NCI-H2196 treated with DMSO at 0.1 percent for 48 hours (cell line): ENCODE measurements around the gene FBLN5.
"Not testable (repeated sequence)": the region's sequence is repeated elsewhere in the genome, so short reads cannot be mapped to it uniquely, and the experiment has no call there.

ENCODE experiments used
- DNase-seq: peaks from one replicate; lab custom pipeline; 2025; ENCODE audit not compliant: unreplicated experiment; lab: John Stamatoyannopoulos, UW

FBLN5 gene

DNA sequence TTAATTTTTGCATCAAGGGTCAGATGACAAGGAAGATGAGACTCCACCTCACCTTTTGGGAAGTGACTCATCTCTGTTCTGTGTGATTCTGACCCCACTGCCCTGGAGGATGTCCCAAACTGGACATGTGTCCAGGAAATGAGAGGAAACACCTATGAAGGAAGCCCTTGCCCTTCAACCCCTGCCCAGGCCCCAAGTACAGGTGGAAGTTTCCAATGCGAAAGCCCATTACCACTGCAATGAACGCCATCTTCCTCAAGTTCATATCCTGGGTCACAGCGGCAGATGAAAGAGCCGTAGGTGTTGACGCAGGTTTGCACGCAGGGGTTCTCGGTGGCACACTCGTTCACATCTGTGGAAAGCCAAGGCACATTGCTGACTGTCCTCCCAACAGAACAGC, 60.5 kb downstream of the FBLN5 start:
- no peak for DNase-seq

- no peak for DNase-seq
Observed at GRCh38 chr14:91885839-91886238, 61.7 kb downstream of the FBLN5 start.

- no peak for DNase-seq
Observed at GRCh38 chr14:91885113-91885712, 62.3 kb downstream of the FBLN5 start.

- DNase-seq, result no peak
Observed at GRCh38 chr14:91884664-91885063, 62.8 kb downstream of the FBLN5 start.

DNA sequence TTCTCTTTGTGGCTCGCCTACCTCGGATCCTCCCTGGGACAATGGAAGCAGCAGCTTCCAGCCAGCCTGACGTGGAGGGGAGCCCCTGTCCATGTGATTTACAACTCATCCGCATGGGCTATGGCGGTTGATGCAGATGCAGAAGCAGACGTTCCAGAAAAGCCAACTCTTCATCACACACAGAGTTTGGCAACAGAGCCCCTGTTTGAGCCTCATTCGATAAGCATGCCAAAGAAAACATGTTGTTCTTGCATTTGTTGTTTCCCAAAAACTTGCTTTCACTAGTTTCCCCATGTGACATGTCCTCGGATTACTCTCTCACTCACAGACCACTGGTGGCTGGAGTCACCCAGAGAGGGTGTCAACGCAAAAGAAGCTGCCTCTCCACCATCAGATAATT, 63.7 kb downstream of the FBLN5 start:
- no peak for DNase-seq

DNA sequence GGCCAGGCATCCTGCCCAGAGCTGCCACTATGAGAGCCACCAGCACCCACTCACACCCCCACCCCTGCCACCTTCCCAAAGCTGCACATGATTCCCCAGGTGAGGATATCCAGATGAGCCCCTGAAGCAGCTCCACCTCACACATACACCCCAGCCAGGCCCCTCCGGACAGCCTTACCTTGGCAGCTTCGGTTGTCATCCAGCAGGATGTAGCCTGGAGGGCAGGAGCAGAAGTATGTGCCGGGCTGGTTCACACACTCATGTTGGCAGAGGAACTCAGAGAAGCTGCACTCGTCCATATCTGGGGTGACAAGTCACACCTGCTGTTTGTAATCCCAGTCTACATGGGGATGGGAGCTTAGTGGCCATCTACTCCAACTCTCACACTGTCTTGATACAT, 64.7 kb downstream of the FBLN5 start:
- DNase-seq, result no peak

GRCh38 chr14:91882369-91882768, 65.1 kb downstream of the FBLN5 start:
- no peak for DNase-seq

DNA sequence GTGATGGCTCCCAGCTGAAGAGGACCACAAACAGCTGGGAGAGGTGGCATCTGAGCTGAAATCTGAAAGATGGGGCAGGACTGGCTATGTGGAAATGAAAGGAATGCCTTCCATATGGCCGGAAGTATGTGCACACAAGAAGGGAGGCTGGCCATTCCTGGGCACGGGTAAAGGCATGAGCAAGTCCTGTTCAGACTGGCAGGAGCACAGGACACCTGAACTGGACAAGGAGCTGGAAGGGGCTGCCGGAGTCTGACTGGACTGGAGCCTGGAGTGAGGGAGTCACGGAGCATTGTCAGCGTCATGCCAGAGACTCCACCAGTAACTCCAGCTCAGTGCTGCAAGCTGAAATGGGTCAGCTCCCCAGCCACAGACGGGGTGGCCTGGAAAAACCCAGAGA, 68.3 kb downstream of the FBLN5 start:
- no peak for DNase-seq

DNA sequence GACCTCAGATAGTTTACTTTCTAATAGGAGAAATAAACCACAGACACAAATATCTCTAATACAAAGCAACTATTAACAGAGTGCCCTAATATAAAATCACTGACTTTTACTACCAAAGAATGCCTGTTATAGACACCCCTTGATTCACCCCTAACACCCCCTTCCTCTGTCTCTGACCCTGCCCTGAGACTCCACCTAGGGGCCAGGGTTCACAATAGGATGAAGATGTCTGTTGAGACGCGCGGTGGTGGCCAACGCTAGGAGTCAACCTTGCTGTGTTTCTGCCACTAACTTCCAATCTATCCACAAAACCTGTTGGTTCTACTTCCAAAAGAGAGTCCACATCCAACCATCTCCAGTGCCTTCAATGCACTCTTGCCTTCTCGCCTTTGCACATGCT, 69.2 kb downstream of the FBLN5 start:
- DNase-seq, result no peak

DNA sequence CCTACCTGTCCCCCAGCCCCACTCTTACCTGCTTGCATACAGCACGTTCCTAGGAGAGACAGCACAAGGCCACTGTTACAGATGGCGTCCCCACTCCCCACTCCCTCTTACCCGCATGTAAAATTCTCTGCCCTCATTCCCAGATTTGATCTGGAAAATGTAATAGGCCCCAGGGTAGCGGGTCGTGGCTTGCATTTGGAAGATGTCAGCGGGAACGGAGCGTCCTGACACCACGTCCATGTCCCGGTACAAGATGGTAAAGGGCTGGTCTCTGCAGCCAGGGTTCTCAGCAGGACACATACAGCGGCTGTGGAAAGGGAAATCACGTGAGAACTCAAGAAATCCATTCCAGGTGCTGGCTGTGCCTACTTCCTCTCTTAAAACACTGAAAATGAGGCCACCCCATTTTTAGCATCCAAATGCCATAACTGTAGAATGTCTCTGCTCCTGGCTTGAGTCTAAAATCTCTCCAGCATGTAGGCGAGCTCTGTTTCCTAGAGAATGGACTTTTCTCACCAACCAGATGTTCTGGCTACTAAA, 70.0 kb downstream of the FBLN5 start:
- DNase-seq, result no peak

DNA sequence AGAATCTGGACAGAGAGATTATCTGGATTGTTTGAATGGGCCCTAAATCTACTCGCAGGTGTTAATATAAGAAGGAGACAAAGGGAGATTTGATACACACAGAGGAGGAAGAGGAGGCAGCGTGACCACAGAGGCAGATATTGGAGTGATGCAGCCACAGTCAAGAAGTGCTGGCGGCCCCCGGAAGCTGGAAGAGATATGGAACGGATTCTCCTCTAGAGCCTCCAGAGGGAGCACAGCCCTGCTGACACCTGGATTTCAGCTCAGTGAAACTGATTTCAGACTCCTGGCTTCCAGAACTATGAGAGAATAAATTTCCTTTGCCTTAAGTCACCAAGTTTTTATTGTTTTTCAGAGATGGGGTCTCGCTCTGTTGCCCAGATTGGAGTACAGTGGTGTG, 71.0 kb downstream of the FBLN5 start:
- DNase-seq, result no peak

- DNase-seq, result no peak
Observed at GRCh38 chr14:91875525-91876286, 71.8 kb downstream of the FBLN5 start.

DNA sequence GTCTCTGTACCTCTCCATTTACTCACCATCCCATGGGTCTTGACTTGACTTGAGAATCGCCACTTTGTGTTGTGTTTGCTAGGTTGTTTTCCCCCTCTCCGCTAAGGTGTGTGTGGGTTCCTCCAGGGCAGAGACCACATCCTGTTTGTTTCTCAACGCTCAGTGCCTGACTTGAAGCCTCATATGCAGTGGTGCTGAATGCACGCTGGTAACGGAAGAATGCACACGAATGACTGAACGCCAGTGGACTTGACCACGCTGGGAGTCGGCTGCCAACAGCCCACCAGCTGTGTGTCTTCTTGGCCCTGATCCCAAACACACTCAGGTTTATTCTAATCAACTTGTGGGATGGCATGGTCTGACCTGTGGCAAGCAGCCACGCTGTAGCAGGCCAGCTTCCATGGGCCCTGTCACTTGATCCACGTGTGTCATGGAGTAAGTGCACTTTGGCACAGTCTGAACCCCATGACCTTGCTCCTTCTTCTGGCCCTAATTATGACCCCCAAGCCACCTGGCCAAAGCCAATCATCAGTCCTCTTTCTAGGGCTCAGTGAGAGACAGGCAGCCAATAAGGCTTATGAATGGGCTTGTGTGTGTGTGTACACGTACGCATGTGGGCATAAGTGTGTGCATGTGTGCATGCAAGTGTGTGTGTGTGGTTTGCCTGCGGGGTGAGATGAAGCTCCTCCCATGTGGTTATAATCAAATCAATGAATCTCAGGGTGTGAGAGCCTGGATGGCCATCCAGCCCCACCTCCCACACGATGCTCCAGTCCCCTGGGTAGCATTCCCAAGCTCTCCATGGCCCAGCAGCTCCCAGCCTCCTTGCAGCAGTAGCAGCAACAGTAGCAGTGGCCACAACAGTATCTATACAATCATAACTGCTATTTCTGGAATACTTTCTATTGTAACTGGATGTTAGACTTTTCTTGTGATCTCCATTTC, 73.8 kb downstream of the FBLN5 start:
- peak; percentile 46 for DNase-seq

DNA sequence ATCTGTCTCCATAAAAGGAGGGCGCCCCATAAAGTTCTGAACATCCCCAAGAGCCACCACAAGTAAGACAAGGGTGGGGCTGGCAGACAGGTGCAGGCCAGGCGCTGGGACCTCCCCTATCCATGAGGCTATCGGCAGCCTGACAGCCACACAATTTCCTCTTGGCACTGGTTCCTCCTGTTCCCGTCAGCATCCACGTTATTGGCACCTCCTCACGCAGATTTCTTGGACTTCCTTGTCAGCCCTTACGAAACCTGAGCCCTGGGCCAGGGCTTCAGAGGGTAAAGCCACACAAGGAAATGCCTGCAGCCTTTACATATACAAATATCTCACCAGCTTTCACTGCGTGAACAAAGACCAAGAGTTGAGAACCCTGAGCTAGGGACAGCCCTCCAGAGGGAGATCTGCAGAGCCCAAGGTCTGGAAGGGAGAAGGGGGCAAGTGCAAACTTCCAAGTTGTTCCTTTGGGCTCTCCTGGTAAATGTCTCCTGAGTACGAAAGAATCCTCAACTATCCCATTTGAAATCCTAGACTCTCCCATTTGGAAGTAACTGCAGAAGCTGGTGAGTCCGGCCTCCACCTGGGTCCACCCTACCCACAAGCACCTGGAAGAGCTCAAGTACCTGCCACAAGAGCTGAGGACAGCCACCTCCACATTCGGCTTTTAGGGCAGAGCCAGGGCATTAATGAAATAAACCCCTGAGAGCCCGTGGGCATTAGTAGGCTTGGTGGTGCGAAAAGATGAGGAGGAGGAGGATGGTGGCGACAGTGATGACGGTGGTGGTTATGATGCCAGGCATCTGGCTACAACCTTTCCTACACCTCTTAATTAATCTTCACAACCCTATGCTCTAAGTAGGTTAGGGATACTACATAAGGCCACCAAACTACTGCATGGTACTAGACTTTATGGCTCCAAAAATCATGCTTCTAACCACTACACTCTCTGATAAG, 74.7 kb downstream of the FBLN5 start:
- DNase-seq, result peak; percentile 56

- DNase-seq, result no peak
Observed at GRCh38 chr14:91872011-91872501, 75.4 kb downstream of the FBLN5 start.

- not testable (repeated sequence) for DNase-seq
Observed at GRCh38 chr14:91871401-91871800, 76.1 kb downstream of the FBLN5 start.

- DNase-seq, result no peak
Observed at GRCh38 chr14:91870890-91871289, 76.6 kb downstream of the FBLN5 start.

DNA sequence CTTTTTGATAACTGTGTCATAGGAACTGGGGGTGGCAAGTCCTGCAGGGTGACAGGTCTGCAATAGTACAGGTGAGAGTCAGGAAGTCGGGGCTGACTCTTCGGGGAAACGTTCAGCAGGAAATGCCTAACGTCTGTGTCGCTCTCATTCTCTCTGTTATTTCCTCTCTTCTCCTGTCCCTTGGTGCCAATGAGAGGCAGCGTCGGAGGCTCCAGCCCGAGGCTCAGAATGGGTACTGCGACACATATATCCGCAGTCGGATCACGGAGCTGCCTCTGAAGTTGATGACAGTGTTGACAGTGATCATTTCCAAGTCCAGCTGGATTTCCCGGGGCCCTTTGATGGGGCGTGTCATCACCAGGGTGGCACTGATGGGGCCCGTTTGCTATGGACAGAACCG, 77.5 kb downstream of the FBLN5 start:
- DNase-seq, result no peak

- no peak for DNase-seq
Observed at GRCh38 chr14:91869556-91869955, 77.9 kb downstream of the FBLN5 start.

- DNase-seq, result no peak
Observed at GRCh38 chr14:91867316-91867988, 80.0 kb downstream of the FBLN5 start, which contains the start of gene TC2N. TSS of gene TC2N (minus strand) at chr14:91867536. CDS start at chr14:91813769, 53,767 bp downstream.
